HG03432 (cell line): Measurements from ENCODE around the gene HPRT1.

ENCODE experiments used
- ATAC-seq: cut with Tn5 transposase; IDR thresholded peaks from one replicate; pipeline ENCODE4 v1.9.1; 2021; ENCODE audit warnings: mild to moderate bottlenecking, moderate library complexity; ENCODE audit not compliant: unreplicated experiment

The HPRT1 gene

GRCh38 chrX:134472041-134472440 is 12.1 kb downstream of the HPRT1 start:
- ATAC-seq, result no peak

DNA sequence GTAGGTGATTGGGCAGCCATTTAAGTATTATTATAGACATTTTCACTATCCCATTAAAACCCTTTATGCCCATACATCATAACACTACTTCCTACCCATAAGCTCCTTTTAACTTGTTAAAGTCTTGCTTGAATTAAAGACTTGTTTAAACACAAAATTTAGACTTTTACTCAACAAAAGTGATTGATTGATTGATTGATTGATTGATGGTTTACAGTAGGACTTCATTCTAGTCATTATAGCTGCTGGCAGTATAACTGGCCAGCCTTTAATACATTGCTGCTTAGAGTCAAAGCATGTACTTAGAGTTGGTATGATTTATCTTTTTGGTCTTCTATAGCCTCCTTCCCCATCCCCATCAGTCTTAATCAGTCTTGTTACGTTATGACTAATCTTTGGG is 16.3 kb downstream of the HPRT1 start:
- ATAC-seq, result no peak

DNA sequence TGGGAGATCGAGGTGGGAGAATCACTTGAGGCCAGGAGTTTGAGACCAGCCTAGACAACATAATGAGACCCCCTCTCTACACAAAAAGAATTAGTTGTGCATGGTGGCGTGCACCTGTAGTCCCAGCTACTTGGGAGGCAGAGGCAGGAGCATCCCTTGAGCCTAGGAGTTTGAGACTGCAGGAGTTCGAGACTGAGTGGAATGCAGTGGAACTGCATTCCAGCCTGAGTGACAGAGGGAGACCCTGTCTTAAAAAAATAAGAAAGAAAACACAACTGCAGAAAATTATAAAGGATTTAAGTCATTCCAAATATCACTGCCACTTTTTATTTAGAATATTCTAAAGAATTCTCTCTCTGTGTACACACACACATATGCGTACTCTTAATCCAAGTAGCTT is 18.4 kb downstream of the HPRT1 start:
- no peak for ATAC-seq

GRCh38 chrX:134480061-134480460 is 20.1 kb downstream of the HPRT1 start:
- ATAC-seq, result no peak

GRCh38 chrX:134481339-134481738 is 21.4 kb downstream of the HPRT1 start:
- no peak for ATAC-seq

DNA sequence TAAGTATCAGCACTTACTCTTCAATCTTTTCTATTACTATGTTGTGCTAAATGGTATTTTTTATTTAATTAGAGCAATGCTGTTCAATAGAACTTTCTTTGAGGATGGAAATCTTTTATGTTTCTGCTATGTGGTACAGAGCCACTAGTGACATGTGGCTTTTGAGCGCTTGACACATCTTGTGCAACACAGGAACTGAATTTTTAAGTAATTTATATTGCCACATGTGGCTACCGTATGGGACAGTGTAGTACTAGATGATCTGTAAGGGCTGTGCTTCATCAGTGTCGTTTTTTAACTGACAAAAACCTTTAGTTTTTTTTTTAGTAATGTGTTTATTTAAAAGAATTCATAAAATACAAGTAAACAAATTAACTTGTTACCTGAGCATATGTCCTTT is 22.4 kb downstream of the HPRT1 start:
- no peak for ATAC-seq

DNA sequence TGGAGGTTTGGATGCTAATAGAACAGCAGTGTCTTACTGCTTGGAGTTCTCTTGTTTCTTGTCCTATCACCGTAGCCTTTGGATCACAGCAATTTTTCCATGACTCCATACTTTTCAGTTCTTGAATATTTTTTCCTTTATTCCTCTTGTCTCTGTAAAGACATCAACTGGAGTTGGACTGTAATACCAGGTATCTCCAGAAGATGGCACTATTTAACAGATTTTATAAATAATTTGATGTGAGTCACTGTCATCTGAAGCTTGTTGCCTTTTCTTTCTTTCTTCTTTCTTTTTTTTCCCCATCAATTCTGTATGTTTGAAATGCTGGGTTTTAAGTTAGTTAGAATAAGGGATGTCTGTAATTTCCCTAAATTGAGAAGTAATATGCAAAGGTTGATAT is 24.1 kb downstream of the HPRT1 start:
- no peak for ATAC-seq

DNA sequence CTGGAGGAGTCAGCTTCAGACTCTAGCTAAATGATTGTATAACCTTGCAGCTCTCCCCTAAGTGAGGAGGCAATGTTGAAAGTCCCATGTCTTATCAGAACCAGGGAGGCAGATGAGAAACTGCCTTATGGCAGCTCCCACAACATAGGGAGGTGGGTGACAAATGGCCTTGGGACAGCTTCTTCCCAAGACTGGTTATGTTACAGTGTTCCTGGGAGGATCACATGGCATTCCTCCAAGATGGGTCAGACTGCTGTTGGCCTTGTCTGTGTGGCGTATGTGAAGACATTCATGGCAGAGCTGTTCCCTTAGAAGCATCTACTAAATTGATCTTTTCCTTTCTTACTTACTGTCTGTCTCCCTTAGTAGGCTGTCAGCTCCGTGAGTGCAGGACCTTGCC is 42.0 kb downstream of the HPRT1 start:
- ATAC-seq, result no peak

DNA sequence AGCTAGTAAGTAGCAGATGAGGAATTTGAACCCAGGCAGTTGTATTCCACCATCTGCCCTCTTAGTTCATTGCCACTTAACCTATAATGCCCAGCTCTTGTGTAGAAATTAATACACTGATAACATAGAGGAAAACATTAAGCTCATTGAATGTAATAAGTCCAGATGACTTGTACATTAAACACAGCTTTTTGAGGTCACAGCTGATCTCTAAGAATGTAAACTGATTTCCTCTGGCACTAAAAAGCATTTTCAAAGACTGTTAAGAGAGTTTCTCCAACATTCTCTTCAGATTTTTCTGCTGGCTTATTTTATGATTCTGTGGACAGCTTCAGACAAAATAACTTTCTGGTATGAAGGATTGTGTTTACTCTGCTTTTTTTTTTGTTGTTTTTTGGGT is 42.7 kb downstream of the HPRT1 start:
- no peak for ATAC-seq

GRCh38 chrX:134512566-134512965 is 52.6 kb downstream of the HPRT1 start:
- no peak for ATAC-seq

DNA sequence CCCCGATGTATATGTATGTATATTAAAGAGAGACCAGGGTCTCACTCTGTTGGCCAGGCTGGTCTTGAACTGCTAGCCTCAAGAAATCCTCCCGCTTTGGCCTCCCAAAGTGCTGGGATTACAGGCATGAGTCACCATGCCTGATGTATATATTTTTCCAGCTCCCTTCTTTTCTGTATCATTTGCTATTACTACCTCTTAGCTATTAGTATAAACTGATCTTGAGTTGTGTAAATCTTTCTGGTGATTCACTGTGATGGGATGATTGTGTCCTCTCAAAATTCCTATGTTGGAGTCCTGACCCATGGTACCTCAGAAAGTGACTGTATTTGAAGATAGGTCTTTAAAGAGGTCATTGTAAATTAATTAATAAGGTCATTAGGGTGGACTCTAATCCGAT is 53.1 kb downstream of the HPRT1 start:
- ATAC-seq, result no peak

DNA sequence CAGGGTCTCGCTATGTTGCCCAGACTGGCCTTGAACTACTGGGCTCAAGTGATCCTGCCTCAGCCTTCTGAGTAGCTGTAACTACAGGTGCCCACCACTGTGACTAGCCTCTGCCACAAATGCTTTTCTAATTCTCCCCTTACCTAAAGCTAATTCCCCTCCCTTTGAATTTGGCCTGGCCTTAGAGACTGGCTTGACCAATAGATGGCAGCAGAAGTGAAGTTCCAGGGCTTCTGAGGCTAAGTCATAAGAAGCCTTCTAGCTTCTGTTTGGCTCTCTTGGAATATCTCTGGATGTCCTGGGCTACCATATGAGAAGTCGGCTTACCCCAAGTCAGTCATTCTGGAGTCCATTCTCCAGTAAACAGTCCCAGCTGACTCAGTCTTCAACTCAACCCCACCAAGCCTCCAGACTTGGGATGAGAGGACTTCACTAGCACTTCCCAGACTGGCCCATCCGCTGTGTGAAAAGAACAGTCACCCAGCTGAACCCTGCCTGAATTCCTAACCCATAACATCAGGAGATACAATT is 61.0 kb downstream of the HPRT1 start:
- ATAC-seq, result peak; percentile 48

GRCh38 chrX:134524181-134524580 is 64.2 kb downstream of the HPRT1 start:
- ATAC-seq, result no peak

GRCh38 chrX:134525086-134525792 is 65.3 kb downstream of the HPRT1 start:
- no peak for ATAC-seq

- ATAC-seq, result no peak
These were observed 66.4 kb downstream of the HPRT1 start for GRCh38 chrX:134526399-134526798.

DNA sequence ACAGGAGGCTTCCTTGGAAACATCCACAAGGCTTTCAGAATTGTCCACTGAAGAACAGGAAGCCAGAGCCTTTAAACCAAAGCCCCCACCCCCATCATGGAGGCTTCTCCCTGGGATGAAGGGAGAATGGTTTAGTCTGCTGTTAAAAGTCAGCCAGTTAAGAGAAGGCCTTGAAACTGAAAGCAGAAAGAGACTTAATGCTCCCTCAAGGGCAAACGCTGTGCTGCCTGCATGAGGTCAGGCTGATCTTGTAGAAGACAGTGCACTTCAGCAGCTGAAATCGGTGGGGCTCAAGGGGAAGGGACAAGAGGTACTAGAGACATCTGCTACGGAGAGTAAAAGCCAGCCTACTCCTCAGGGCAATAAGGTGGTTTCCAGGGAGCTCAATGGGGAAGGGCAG is 69.0 kb downstream of the HPRT1 start:
- peak; percentile 47 for ATAC-seq

DNA sequence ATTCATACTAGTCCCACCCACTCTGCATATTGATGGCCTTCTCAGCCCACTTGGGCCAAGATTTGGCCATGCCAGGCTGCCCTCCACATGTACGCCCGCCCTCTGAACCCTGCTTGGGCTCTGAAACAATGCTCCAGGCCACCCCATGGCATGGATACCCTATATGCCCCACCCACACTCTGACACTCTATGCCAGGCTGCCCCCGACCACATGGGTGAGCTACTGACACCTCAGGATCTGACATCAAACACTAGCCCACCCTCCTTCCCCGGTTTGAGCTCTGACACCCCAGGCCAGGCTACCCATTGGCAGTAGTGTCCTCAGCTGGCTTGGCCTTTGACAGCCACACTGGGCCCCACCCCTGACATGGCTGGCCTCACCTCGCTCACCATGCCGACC is 69.5 kb downstream of the HPRT1 start:
- no peak for ATAC-seq

DNA sequence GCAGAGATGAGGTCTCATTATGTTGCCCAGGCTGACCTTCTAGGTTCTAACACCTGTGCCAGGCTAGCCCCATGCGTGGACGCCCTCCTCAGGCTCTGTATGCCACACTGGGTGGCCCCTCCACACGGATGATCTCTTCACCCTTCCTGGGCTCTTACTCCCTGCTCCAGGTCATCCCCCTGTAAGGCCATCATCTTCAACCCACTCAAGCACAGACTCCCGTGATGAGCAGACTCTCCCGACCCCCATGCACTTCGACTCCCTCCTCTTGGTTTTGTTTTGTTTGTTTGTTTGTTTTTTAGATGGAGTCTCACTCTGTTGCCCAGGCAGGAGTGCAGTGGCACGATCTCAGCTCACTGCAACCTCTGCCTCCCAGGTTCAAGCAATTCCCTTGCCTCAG is 70.9 kb downstream of the HPRT1 start:
- no peak for ATAC-seq

DNA sequence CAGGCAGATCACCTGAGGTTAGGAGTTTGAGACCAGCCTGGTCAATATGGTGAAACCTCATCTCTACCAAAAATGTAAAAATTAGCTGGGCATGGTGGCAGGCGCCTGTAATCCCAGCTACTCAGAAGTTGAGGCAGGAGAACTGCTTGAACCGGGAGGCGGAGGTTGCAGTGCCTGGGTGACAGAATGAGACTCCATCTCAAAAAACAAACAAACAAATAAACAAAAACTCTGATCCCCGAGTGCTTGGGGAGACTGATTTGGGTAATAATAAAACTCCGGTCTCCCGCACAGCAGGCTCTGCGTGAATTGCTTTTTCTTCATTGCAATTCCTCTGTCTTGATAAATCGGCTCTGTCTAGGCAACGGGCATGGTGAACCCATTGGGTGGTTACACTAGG is 73.4 kb downstream of the HPRT1 start:
- no peak for ATAC-seq

GRCh38 chrX:134533952-134534351 is 74.0 kb downstream of the HPRT1 start:
- ATAC-seq, result no peak

DNA sequence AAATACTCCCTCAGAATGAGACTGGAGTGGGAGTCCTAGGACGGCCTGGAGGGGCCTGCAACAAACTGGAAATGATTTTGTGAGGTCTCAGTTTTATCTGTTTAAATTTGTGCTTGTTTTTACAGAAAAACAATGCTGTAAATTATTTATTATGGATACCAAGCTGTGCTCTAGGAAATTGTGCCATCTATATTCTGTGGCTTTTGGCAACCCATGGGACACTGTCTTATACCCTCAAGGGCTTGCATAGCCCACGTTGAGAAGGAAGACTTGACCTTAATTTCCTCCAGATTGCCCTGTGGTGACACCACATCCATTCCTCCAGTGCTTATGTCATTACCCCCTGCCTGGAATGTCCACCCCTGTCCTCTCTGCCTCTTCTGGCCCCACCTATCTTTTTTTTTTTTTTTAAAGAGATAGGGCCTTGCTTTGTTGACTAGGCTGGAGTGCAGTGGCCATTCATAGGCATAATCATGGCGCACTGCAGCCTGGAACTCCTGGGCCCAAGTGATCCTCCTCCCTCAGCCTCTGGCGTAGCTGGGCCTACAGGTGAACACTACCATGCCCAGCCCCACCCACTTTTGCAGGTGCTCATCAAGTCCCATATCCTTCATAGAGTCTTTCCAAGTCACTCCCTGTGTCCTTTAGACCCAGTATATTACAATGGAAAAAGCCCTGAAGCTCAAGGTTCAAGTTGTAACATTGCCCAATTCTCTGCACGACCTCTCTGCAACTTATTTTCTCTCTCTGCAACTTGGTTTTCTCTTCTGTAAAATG is 77.4 kb downstream of the HPRT1 start:
- ATAC-seq, result no peak

DNA sequence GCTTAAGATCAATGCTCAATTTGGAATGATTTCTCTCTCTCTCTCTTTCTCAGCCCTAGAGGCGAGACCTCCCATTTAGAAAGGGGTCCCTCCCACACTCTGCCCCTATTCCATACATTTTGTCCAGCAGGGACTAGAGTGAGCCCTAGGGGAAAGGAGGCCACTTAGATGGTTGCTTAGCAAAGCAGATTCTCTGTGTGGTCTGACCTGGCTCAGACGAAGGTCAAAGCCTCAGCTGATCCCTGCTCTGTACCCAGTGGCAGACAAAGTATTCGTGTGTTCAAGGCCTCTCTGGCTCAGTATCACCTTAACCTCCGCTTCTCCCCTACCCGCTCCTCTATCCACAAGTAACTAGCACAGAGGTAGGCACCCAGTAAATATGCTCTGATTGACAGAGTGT is 78.4 kb downstream of the HPRT1 start:
- ATAC-seq, result no peak
